K562 (cell line): ENCODE measurements around the gene NDRG3. TPM values are rescaled to one million over a fixed set of nuclear protein-coding genes. Genes with fewer than 3 reads are reported as not detected.

ENCODE experiments used
- ATAC-seq: fragments of 200-7000 bp; cut with Tn5 transposase; 3 replicates; pipeline ENCODE4 v1.9.1; 2020; ENCODE audit warnings: moderate library complexity
- BruUV-seq: library from RNA; stranded (reverse); fragments of 400-500 nt; replicated peaks from 2 replicates; lab custom pipeline; 2021; lab: Mats Ljungman, UMichigan
- CTCF ChIA-PET: fragments of 300-600 bp; formaldehyde crosslinking; extraction: SDS; loops from one replicate; lab custom pipeline; 2021; ENCODE audit warnings: low intra/inter-chr PET ratio; lab: Yijun Ruan, JAX
- POLR2A ChIA-PET: fragments of 300-600, 350-650 bp; sonication (Branson Sonifier 250); formaldehyde crosslinking; extraction: SDS; loops from one replicate; lab custom pipeline; 2021; ENCODE audit warnings: antibody characterized with exemption, inconsistent platforms; lab: Yijun Ruan, JAX
- DNase-seq, 4 experiments: peaks; one replicate each; pipeline versions ENCODE4 v3.0.0 to v3.0.0-alpha.2; 2011 to 2018; ENCODE audit warnings: low spot score in 3 of 4, mixed read lengths in 3 of 4; ENCODE audit errors: extremely low read depth in 1 of 4
- FAIRE-seq: peaks from 2 replicates; lab custom pipeline; 2011; peaks lifted over from hg19 to GRCh38; lab: Jason Lieb, UNC
- H2AFZ ChIP-seq: 2 replicates; pipeline ENCODE4 v1.6.0; 2011; ENCODE audit warnings: low read depth, low read length, control low read depth, inconsistent platforms
- H3K27ac ChIP-seq: fragments of 200-600 bp; 3 replicates; pipeline ENCODE4 v1.8.0; 2011; ENCODE audit warnings: low read depth, mild to moderate bottlenecking, control low read depth, inconsistent platforms, low read length, moderate library complexity, mixed read lengths; ENCODE audit errors: extremely low read depth
- H3K27me3 ChIP-seq, 2 experiments: fragments of 300-600 bp in 1 of 2; 2 replicates in 1 of 2; 3 replicates in 1 of 2; pipeline versions ENCODE4 v1.6.0 to v1.8.0; 2011; ENCODE audit warnings: inconsistent platforms in 2 of 2, low read length in 2 of 2, mild to moderate bottlenecking in 1 of 2, mixed read lengths in 1 of 2, moderate library complexity in 1 of 2; ENCODE audit not compliant: control insufficient read depth in 2 of 2, insufficient read depth in 2 of 2
- H3K36me3 ChIP-seq: fragments of 300-600 bp; 3 replicates; pipeline ENCODE4 v1.8.0; 2011; ENCODE audit warnings: mild to moderate bottlenecking, low read length, inconsistent platforms; ENCODE audit not compliant: control insufficient read depth, insufficient read depth
- H3K4me1 ChIP-seq, 2 experiments: fragments of 200-600 bp in 1 of 2; replicated peaks in 1 of 2; 2 replicates in 1 of 2; 3 replicates in 1 of 2; pipeline versions ENCODE4 v1.5.1 to v1.8.0; 2011; ENCODE audit warnings: inconsistent platforms in 2 of 2, low read length in 2 of 2, mild to moderate bottlenecking in 1 of 2, mixed read lengths in 1 of 2, moderate library complexity in 1 of 2; ENCODE audit not compliant: control insufficient read depth in 2 of 2, insufficient read depth in 2 of 2
- H3K4me2 ChIP-seq: 2 replicates; pipeline ENCODE4 v1.6.1; 2011; ENCODE audit warnings: low read length, control low read depth, inconsistent platforms, mixed read lengths; ENCODE audit not compliant: insufficient read depth
- H3K4me3 ChIP-seq: fragments of 200-600 bp; sonication (generic), shearing (Covaris generic); 2 replicates; pipeline ENCODE4 v1.5.1; 2016; ENCODE audit warnings: control low read depth, inconsistent platforms
- H3K79me2 ChIP-seq: fragments of 200-600 bp; 3 replicates; pipeline ENCODE4 v1.8.0; 2011; ENCODE audit warnings: low read length, inconsistent platforms; ENCODE audit not compliant: control insufficient read depth, insufficient read depth
- H3K9ac ChIP-seq, 2 experiments: 2 replicates each; pipeline versions ENCODE4 v1.6.0 to v1.6.1; 2011; ENCODE audit warnings: low read depth in 2 of 2, low read length in 2 of 2, control low read depth in 1 of 2, inconsistent platforms in 1 of 2, mild to moderate bottlenecking in 1 of 2, mixed read lengths in 1 of 2; ENCODE audit not compliant: insufficient read depth in 1 of 2
- H3K9me1 ChIP-seq: one replicate; pipeline ENCODE4 v1.6.0; 2011; ENCODE audit warnings: inconsistent platforms, mild to moderate bottlenecking, low read length, moderate library complexity; ENCODE audit not compliant: control insufficient read depth, insufficient read depth
- H3K9me3 ChIP-seq: replicated peaks from 2 replicates; pipeline ENCODE4 v1.5.1; 2011; ENCODE audit warnings: low read depth, low read length, inconsistent platforms; ENCODE audit not compliant: control insufficient read depth, insufficient read depth
- H4K20me1 ChIP-seq: replicated peaks from 2 replicates; pipeline ENCODE4 v1.6.1; 2011; ENCODE audit warnings: low read length, inconsistent platforms, mixed read lengths; ENCODE audit not compliant: control insufficient read depth, insufficient read depth
- ADNP ChIP-seq: fragments of 200-800 bp; sonication (Bioruptor generic); IDR thresholded peaks from 2 replicates; pipeline ENCODE4 v1.6.1; 2016; ENCODE audit warnings: missing genetic modification characterization, missing compliant biosample characterization
- CEBPB ChIP-seq: fragments of 450-650 bp; IDR thresholded peaks from 2 replicates; pipeline ENCODE4 v1.6.1; 2016; ENCODE audit warnings: missing genetic modification characterization, missing compliant biosample characterization
- DIDO1 ChIP-seq: fragments of 450-650 bp; IDR thresholded peaks from 2 replicates; pipeline ENCODE4 v1.6.1; 2016; ENCODE audit warnings: low read depth, missing biosample characterization, missing genetic modification characterization
- GTF2E2 ChIP-seq: fragments of 200-800 bp; sonication (Bioruptor generic); IDR thresholded peaks from 2 replicates; pipeline ENCODE4 v1.6.1; 2016; ENCODE audit warnings: missing genetic modification characterization, missing compliant biosample characterization
- HMGN3 ChIP-seq: IDR thresholded peaks from 2 replicates; pipeline ENCODE4 v1.6.1; 2011; ENCODE audit warnings: borderline replicate concordance, low read depth, mild to moderate bottlenecking, mixed read lengths, low read length; ENCODE audit not compliant: insufficient read length; ENCODE audit errors: extremely low read depth
- NCOA4 ChIP-seq: fragments of 450-650 bp; IDR thresholded peaks from 2 replicates; pipeline ENCODE4 v1.6.1; 2018; ENCODE audit warnings: mild to moderate bottlenecking; ENCODE audit not compliant: partially characterized antibody
- NFIC ChIP-seq: fragments of 450-650 bp; IDR thresholded peaks from 2 replicates; pipeline ENCODE4 v1.6.1; 2017; ENCODE audit warnings: mild to moderate bottlenecking, inconsistent platforms
- POLR2H ChIP-seq: IDR thresholded peaks from 2 replicates; pipeline ENCODE4 v1.6.1; 2016; ENCODE audit warnings: missing genetic modification characterization, low read depth, mild to moderate bottlenecking, control low read depth, missing compliant biosample characterization, moderate library complexity
- SAP30 ChIP-seq: fragments of 200-600 bp; sonication (generic); IDR thresholded peaks from 2 replicates; pipeline ENCODE4 v1.6.1; 2012; ENCODE audit warnings: borderline replicate concordance, low read depth, mild to moderate bottlenecking, moderate library complexity, low read length, control low read depth, inconsistent platforms; ENCODE audit not compliant: insufficient read depth, poor library complexity, severe bottlenecking
- SRSF3 ChIP-seq: fragments of 200-400 bp; formaldehyde crosslinking; IDR thresholded peaks from 2 replicates; pipeline ENCODE4 v1.6.1; 2016; ENCODE audit warnings: mild to moderate bottlenecking, low read length, moderate library complexity; ENCODE audit not compliant: insufficient read depth
- TBP ChIP-seq: optimal IDR thresholded peaks from 2 replicates; pipeline ENCODE3; 2011; ENCODE audit warnings: low read depth, low read length, improper control_type of control experiment
- WGBS: fragments of 100-300 bp; shearing (Covaris generic); methylation state at CpG from one replicate; pipeline ENCODE4 v1.1.6; 2016; ENCODE audit warnings: low coverage, mixed read lengths; ENCODE audit not compliant: insufficient coverage; ENCODE audit errors: missing lambda C conversion rate; 5-methylcytosine and 5-hydroxymethylcytosine counted together
- in situ Hi-C: fragments of 300-500 bp; cut with MboI; formaldehyde crosslinking; loops from 4 replicates; pipeline ENCODE4 v1.15.0; 2018; ENCODE audit warnings: inconsistent platforms, mixed read lengths
- intact Hi-C: fragments of 100-400 bp; cut with micrococcal nuclease; formaldehyde crosslinking; loops from 2 replicates; pipeline ENCODE4 v1.14.2; 2022
- polyA plus RNA-seq, 8 experiments: library from polyadenylated mRNA; depleted of rRNA in 4 of 8; stranded (reverse) in 5 of 8; unstranded in 3 of 8; fragments of >200 nt; fragmentation: Nextera tagmentation in 2 of 8; fragmentation: Illumina TruSeq in 1 of 8; extraction: Ambion mirVana in 2 of 8; extraction: Trizol in 1 of 8; gene quantifications; 2 replicates each; pipeline versions ENCODE4 v1.2.1 to v1.2.3, GENCODE V29; 2011 to 2014; ENCODE audit warnings: inconsistent platforms in 1 of 8, missing spikeins in 1 of 8
- total RNA-seq, 7 experiments: library from RNA; depleted of rRNA in 6 of 7; stranded (reverse); fragments of >200 nt in 6 of 7; fragmentation: Illumina TruSeq in 2 of 7; extraction: Trizol in 2 of 7; gene quantifications; 2 replicates each; pipeline versions ENCODE4 v1.2.1 to v1.2.3, GENCODE V29; 2011 to 2021; ENCODE audit warnings: low replicate concordance in 1 of 7
- TF ChIP-seq, protein P1 (sequence below): fragments of 450-650 bp; conservative IDR thresholded peaks from 2 replicates; pipeline ENCODE4 v1.6.1; 2016; ENCODE audit warnings: missing genetic modification characterization, low read depth, mild to moderate bottlenecking, missing compliant biosample characterization, moderate library complexity
- TF ChIP-seq, protein P2 (sequence below): sonication (generic); formaldehyde crosslinking; IDR thresholded peaks from 2 replicates; pipeline ENCODE4 v1.8.1; 2023; ENCODE audit warnings: mild to moderate bottlenecking, missing genetic modification reagents
- TF ChIP-seq, protein P3 (sequence below): fragments of 150-350 bp; IDR thresholded peaks from 2 replicates; pipeline ENCODE4 v1.6.1; 2014; ENCODE audit warnings: low read depth, mild to moderate bottlenecking, low read length, borderline replicate concordance
- TF ChIP-seq, protein P4 (sequence below): fragments of 250-450 bp; sonication (Bioruptor Pico); IDR thresholded peaks from 2 replicates; pipeline ENCODE4 v1.5.0; 2022; ENCODE audit warnings: mild to moderate bottlenecking

The NDRG3 gene
- total and polyA plus RNA-seq, 9 of the 15 experiments (the other 6 are each of a cell fraction or from before 2014, with no cell fraction given): 14.6 to 39.4 (median 24.4) TPM

DNA sequence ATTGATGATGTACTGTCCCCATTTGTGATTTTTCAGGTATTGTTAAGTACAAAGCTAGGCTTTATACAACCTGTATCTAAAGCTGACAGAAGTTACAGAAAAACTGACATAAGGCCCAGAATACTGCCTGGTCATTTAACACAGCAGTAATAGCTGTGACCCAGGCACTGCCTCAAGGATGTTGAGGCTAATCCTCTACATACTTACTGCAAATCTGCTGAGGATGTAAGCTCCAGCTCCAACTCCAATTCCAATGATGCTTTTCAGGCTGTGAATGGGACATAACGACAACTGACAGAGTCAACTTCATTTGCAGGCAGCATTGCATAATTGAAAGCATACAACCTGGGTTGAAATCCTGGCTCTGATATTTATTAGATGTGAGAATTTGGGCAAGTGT, 63.6 kb downstream of the NDRG3 start:
- Histone ChIP-seq H3K9me3 (no peaks in the 10 kb centered on the region), H2AFZ (no peak overlapping the region), H4K20me1 (no peaks in the 10 kb centered on the region), H3K79me2 (no peaks in the 10 kb centered on the region), H3K4me1 (peaks cover 0 to under 1% of the 10 kb centered on the region in 2 experiments; a peak in 2 of 5 replicates), H3K9me1 (no peaks in the 10 kb centered on the region), H3K9ac (no peak overlapping the region), H3K4me3 (no peak overlapping the region), H3K27ac (no peak overlapping the region), H3K4me2 (no peak overlapping the region), H3K36me3 (peaks cover 27% of the 10 kb centered on the region), H3K27me3 (no peaks in the 10 kb centered on the region)
- ChIA-PET POLR2A (interaction anchor here (0.6 kb wide), 1 partner anchor 58 kb away, joined by 4 read pairs; no protein-coding TSS in a partner anchor), CTCF (no interaction called here)
- intact Hi-C loops (no loop called here), in situ Hi-C loops (no loop called here)
- FAIRE-seq (no peak), DNase-seq (no peak), ATAC-seq (no peak)
- 71% methylated on average over 1 of the region's 1 CpG for WGBS
- TF ChIP-seq POLR2H (tag): no peak
- no peak for TF ChIP-seq NCOA4
- TF ChIP-seq DIDO1: no peak
- no peak for TF ChIP-seq TBP
- no peak for TF ChIP-seq NFIC
- TF ChIP-seq, protein P1, sequence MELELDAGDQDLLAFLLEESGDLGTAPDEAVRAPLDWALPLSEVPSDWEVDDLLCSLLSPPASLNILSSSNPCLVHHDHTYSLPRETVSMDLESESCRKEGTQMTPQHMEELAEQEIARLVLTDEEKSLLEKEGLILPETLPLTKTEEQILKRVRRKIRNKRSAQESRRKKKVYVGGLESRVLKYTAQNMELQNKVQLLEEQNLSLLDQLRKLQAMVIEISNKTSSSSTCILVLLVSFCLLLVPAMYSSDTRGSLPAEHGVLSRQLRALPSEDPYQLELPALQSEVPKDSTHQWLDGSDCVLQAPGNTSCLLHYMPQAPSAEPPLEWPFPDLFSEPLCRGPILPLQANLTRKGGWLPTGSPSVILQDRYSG: no peak
- TF ChIP-seq, protein P2, sequence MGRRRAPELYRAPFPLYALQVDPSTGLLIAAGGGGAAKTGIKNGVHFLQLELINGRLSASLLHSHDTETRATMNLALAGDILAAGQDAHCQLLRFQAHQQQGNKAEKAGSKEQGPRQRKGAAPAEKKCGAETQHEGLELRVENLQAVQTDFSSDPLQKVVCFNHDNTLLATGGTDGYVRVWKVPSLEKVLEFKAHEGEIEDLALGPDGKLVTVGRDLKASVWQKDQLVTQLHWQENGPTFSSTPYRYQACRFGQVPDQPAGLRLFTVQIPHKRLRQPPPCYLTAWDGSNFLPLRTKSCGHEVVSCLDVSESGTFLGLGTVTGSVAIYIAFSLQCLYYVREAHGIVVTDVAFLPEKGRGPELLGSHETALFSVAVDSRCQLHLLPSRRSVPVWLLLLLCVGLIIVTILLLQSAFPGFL: no peak
- TF ChIP-seq, protein P3, sequence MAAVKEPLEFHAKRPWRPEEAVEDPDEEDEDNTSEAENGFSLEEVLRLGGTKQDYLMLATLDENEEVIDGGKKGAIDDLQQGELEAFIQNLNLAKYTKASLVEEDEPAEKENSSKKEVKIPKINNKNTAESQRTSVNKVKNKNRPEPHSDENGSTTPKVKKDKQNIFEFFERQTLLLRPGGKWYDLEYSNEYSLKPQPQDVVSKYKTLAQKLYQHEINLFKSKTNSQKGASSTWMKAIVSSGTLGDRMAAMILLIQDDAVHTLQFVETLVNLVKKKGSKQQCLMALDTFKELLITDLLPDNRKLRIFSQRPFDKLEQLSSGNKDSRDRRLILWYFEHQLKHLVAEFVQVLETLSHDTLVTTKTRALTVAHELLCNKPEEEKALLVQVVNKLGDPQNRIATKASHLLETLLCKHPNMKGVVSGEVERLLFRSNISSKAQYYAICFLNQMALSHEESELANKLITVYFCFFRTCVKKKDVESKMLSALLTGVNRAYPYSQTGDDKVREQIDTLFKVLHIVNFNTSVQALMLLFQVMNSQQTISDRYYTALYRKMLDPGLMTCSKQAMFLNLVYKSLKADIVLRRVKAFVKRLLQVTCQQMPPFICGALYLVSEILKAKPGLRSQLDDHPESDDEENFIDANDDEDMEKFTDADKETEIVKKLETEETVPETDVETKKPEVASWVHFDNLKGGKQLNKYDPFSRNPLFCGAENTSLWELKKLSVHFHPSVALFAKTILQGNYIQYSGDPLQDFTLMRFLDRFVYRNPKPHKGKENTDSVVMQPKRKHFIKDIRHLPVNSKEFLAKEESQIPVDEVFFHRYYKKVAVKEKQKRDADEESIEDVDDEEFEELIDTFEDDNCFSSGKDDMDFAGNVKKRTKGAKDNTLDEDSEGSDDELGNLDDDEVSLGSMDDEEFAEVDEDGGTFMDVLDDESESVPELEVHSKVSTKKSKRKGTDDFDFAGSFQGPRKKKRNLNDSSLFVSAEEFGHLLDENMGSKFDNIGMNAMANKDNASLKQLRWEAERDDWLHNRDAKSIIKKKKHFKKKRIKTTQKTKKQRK: no peak
- no peak for TF ChIP-seq ADNP (tag)
- TF ChIP-seq SAP30: no peak
- no peak for TF ChIP-seq CEBPB (tag)
- TF ChIP-seq HMGN3: no peak
- no peak for TF ChIP-seq GTF2E2
- no peak for TF ChIP-seq SRSF3
- TF ChIP-seq, protein P4, sequence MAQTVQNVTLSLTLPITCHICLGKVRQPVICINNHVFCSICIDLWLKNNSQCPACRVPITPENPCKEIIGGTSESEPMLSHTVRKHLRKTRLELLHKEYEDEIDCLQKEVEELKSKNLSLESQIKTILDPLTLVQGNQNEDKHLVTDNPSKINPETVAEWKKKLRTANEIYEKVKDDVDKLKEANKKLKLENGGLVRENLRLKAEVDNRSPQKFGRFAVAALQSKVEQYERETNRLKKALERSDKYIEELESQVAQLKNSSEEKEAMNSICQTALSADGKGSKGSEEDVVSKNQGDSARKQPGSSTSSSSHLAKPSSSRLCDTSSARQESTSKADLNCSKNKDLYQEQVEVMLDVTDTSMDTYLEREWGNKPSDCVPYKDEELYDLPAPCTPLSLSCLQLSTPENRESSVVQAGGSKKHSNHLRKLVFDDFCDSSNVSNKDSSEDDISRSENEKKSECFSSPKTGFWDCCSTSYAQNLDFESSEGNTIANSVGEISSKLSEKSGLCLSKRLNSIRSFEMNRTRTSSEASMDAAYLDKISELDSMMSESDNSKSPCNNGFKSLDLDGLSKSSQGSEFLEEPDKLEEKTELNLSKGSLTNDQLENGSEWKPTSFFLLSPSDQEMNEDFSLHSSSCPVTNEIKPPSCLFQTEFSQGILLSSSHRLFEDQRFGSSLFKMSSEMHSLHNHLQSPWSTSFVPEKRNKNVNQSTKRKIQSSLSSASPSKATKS (CRISPR knock-in tag): no peak
- no TSS peak for BruUV-seq
